ENCODE measurements around the gene GNAT2. TPM values are rescaled to one million over a fixed set of nuclear protein-coding genes. Genes with fewer than 3 reads are reported as not detected.

The GNAT2 gene
- total RNA-seq, 4 donors from 2014 or later: 0.33 TPM; not detected in 3

GRCh38 chr1:109586055-109586454 lies 33.4 kb downstream of the GNAT2 start:
- peaks cover 24 to 96% (median 72%) of the 10 kb centered on the region in 4 donors for H3K36me3 ChIP-seq
- H3K4me1 ChIP-seq: no peaks in the 10 kb centered on the region
- no peaks in the 10 kb centered on the region for H3K9me3 ChIP-seq
- intact Hi-C loops (cut with DNase I): no loop called here
- H3K27me3 ChIP-seq: no peaks in the 10 kb centered on the region
- DNase-seq (ENCODE audit: extremely low spot score): no peak
- H3K4me3 ChIP-seq: no peak overlapping the region
- no peak overlapping the region for H3K27ac ChIP-seq (replicated peaks in 1 of 4)
- TF ChIP-seq, protein P1, sequence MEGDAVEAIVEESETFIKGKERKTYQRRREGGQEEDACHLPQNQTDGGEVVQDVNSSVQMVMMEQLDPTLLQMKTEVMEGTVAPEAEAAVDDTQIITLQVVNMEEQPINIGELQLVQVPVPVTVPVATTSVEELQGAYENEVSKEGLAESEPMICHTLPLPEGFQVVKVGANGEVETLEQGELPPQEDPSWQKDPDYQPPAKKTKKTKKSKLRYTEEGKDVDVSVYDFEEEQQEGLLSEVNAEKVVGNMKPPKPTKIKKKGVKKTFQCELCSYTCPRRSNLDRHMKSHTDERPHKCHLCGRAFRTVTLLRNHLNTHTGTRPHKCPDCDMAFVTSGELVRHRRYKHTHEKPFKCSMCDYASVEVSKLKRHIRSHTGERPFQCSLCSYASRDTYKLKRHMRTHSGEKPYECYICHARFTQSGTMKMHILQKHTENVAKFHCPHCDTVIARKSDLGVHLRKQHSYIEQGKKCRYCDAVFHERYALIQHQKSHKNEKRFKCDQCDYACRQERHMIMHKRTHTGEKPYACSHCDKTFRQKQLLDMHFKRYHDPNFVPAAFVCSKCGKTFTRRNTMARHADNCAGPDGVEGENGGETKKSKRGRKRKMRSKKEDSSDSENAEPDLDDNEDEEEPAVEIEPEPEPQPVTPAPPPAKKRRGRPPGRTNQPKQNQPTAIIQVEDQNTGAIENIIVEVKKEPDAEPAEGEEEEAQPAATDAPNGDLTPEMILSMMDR (IDR thresholded peaks at IDR 0.05): no peak
- TF ChIP-seq EP300 (IDR thresholded peaks at IDR 0.05) (no peak), POLR2AphosphoS5 (IDR thresholded peaks at IDR 0.05) (no peak), POLR2A (IDR thresholded peaks at IDR 0.05; ENCODE audit: low read depth) (no peak)
- WGBS: 86% methylated on average over 3 of the region's 3 CpGs

DNA sequence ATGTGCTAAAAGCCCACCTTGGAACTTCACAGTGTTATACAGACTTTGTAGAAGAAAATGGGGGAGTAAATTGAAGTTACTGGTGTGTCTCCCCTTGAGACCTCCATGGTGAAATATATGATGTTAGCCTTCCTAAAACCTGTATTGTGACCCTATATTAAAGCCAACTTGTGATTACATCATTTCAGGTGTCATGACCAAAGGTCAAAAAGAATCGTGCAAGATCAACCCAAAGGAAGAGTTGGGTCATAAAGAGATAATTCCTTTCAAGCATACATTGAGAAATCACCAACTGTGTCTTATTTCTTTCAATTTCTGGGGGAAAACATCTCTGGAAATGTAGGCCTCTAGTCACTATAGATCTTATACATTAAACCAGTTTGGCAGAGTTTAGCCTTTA lies 34.6 kb downstream of the GNAT2 start:
- Histone ChIP-seq H3K27ac (replicated peaks in 1 of 4) (no peak overlapping the region), H3K4me1 (peaks cover 0 to 6% (median 3%) of the 10 kb centered on the region in 4 donors), H3K9me3 (no peaks in the 10 kb centered on the region), H3K4me3 (no peak overlapping the region), H3K36me3 (peaks cover 24 to 97% (median 72%) of the 10 kb centered on the region in 4 donors), H3K27me3 (no peaks in the 10 kb centered on the region)
- no peak for TF ChIP-seq POLR2AphosphoS5 (IDR thresholded peaks at IDR 0.05)
- TF ChIP-seq EP300 (IDR thresholded peaks at IDR 0.05): no peak
- TF ChIP-seq POLR2A (IDR thresholded peaks at IDR 0.05; ENCODE audit: low read depth): no peak
- TF ChIP-seq, protein P1 (IDR thresholded peaks at IDR 0.05): no peak
- 100% methylated on average over 1 of the region's 1 CpG for WGBS
- intact Hi-C loops (cut with DNase I): no loop called here
- no peak for DNase-seq (ENCODE audit: extremely low spot score)

DNA sequence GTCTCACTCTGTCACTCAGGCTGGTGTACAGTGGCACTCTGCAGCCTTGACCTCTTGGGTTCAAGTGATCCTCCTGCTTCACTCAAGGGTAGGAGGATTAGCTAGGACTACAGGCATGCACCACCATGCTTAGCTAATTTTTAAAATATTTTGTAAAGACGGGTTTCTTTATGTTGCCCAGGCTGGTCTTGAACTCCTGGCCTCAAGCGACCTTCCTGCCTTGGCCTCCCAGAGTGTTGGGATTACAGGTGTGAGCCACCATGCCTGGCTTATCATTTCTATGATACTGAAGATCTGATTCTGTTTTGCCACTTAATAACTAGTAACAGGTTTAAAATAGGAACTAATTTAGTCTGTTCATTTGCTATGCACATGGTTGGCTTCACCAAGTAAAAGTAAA lies 37.4 kb downstream of the GNAT2 start:
- intact Hi-C loops (cut with DNase I): no loop called here

GRCh38 chr1:109579491-109579890 lies 39.9 kb downstream of the GNAT2 start:
- intact Hi-C loops (cut with DNase I): no loop called here
- Histone ChIP-seq H3K4me1 (peaks cover 0 to 26% (median 23%) of the 10 kb centered on the region in 4 donors), H3K9me3 (no peaks in the 10 kb centered on the region), H3K27ac (replicated peaks in 1 of 4) (peak overlapping the region; percentile 60 to 69 (median 66)), H3K36me3 (peaks cover 0 to 67% (median 41%) of the 10 kb centered on the region in 4 donors), H3K27me3 (no peaks in the 10 kb centered on the region), H3K4me3 (no peak overlapping the region)
- DNase-seq (ENCODE audit: extremely low spot score): no peak
- TF ChIP-seq POLR2AphosphoS5 (IDR thresholded peaks at IDR 0.05) (no peak), POLR2A (IDR thresholded peaks at IDR 0.05; ENCODE audit: low read depth) (no peak)
- 48% methylated on average over 1 of the region's 1 CpG for WGBS

More for the DNA sequence above, 37.4 kb downstream of the GNAT2 start:
- no peak overlapping the region for H3K4me3 ChIP-seq
- no peak for DNase-seq (ENCODE audit: extremely low spot score)
- WGBS: 93% methylated on average over 2 of the region's 2 CpGs
- peaks cover 0 to 26% (median 23%) of the 10 kb centered on the region in 4 donors for H3K4me1 ChIP-seq
- H3K9me3 ChIP-seq: no peaks in the 10 kb centered on the region
- no peaks in the 10 kb centered on the region for H3K27me3 ChIP-seq
- no peak overlapping the region for H3K27ac ChIP-seq (replicated peaks in 1 of 4)
- TF ChIP-seq POLR2AphosphoS5 (IDR thresholded peaks at IDR 0.05) (no peak), POLR2A (IDR thresholded peaks at IDR 0.05; ENCODE audit: low read depth) (no peak)
- TF ChIP-seq, protein P1 (IDR thresholded peaks at IDR 0.05): no peak
- H3K36me3 ChIP-seq: peaks cover 12 to 79% (median 52%) of the 10 kb centered on the region in 4 donors

GRCh38 chr1:109578947-109579443 lies 40.4 kb downstream of the GNAT2 start:
- Histone ChIP-seq H3K9me3 (no peaks in the 10 kb centered on the region), H3K4me1 (peaks cover 0 to 26% (median 23%) of the 10 kb centered on the region in 4 donors), H3K27me3 (no peaks in the 10 kb centered on the region), H3K4me3 (no peak overlapping the region), H3K27ac (replicated peaks in 1 of 4) (peak overlapping the region; percentile 60 to 69 (median 66)), H3K36me3 (peaks cover 0 to 67% (median 39%) of the 10 kb centered on the region in 4 donors)
- TF ChIP-seq, protein P1 (IDR thresholded peaks at IDR 0.05): no peak
- TF ChIP-seq EP300 (IDR thresholded peaks at IDR 0.05) (no peak), POLR2A (IDR thresholded peaks at IDR 0.05; ENCODE audit: low read depth) (no peak)
- 31% methylated on average over 3 of the region's 3 CpGs for WGBS
- no peak for DNase-seq (ENCODE audit: extremely low spot score)
- intact Hi-C loops (cut with DNase I): no loop called here
